Measurements from ENCODE around the gene SYMPK. TPM values are rescaled to one million over a fixed set of nuclear protein-coding genes. Genes with fewer than 3 reads are reported as not detected.

Gene SYMPK
- total and polyA plus RNA-seq, 10 donors, result 56.3 to 148 (median 75.9) TPM

GRCh38 chr19:45883586-45883880 lies 20.6 kb upstream of the SYMPK start:
- Histone ChIP-seq H3K9me3 (no peaks in the 10 kb centered on the region), H3K36me3 (peaks cover 0 to 18% (median 9%) of the 10 kb centered on the region in 6 donors), H3K4me3 (peak overlapping the region in 4 of 8 donors; percentile 20 to 75 (median 52)), H3K4me1 (peaks cover 25 to 52% (median 43%) of the 10 kb centered on the region in 6 donors), H3K27ac (no peak overlapping the region), H3K27me3 (replicated peaks in 1 of 7) (peaks cover 0 to 15% (median 0%) of the 10 kb centered on the region in 7 donors)
- peak in 6 of 11 experiments; percentile 13 to 70 (median 53) for TF ChIP-seq CTCF (IDR thresholded peaks at IDR 0.05 in 8 of 11, conservative IDR thresholded peaks at IDR 0.05 in 3 of 11)
- no peak for TF ChIP-seq POLR2A (IDR thresholded peaks at IDR 0.05)
- TF ChIP-seq POLR2AphosphoS5 (IDR thresholded peaks at IDR 0.05), result no peak
- 15 to 36% (median 23%) methylated on average over 5 of the region's 5 CpGs for WGBS, 5 donors
- DNase-seq, result no peak
- intact Hi-C loops (cut with DNase I; ENCODE audit: low total_unique reads), result no loop called here

GRCh38 chr19:45882652-45883585 lies 20.0 kb upstream of the SYMPK start:
- intact Hi-C loops (cut with DNase I; ENCODE audit: low total_unique reads), result no loop called here
- H3K27ac ChIP-seq, result peak overlapping the region in 2 of 8 donors; percentile 13 to 17
- WGBS, 5 donors, result 21 to 33% (median 26%) methylated on average over 32 to 47 of the region's 47 CpGs
- H3K27me3 ChIP-seq (replicated peaks in 1 of 7), result peaks cover 0 to 20% (median 0%) of the 10 kb centered on the region in 7 donors
- peaks cover 0 to 18% (median 9%) of the 10 kb centered on the region in 6 donors for H3K36me3 ChIP-seq
- H3K4me1 ChIP-seq, result peaks cover 25 to 52% (median 43%) of the 10 kb centered on the region in 6 donors
- H3K9me3 ChIP-seq, result no peaks in the 10 kb centered on the region
- DNase-seq, result peak; percentile 94
- TF ChIP-seq POLR2AphosphoS5 (IDR thresholded peaks at IDR 0.05) (peak; percentile 59 to 82 (median 65)), CTCF (IDR thresholded peaks at IDR 0.05 in 8 of 11, conservative IDR thresholded peaks at IDR 0.05 in 3 of 11) (peak; percentile 79 to 97 (median 95)), POLR2A (IDR thresholded peaks at IDR 0.05) (no peak)
- peak overlapping the region in 5 of 8 donors; percentile 20 to 75 (median 29) for H3K4me3 ChIP-seq

- no peak overlapping the region for H3K4me3 ChIP-seq
- 66 to 82% (median 76%) methylated on average over 3 to 4 of the region's 4 CpGs for WGBS, 5 donors
- peaks cover 0 to 18% (median 9%) of the 10 kb centered on the region in 6 donors for H3K36me3 ChIP-seq
- intact Hi-C loops (cut with DNase I; ENCODE audit: low total_unique reads), result no loop called here
- H3K27me3 ChIP-seq (replicated peaks in 1 of 7), result peaks cover 0 to 29% (median 1%) of the 10 kb centered on the region in 7 donors
- no peaks in the 10 kb centered on the region for H3K9me3 ChIP-seq
- no peak overlapping the region for H3K27ac ChIP-seq
- DNase-seq, result no peak
- peaks cover 25 to 54% (median 43%) of the 10 kb centered on the region in 6 donors for H3K4me1 ChIP-seq
- TF ChIP-seq POLR2AphosphoS5 (IDR thresholded peaks at IDR 0.05) (no peak), POLR2A (IDR thresholded peaks at IDR 0.05) (no peak), CTCF (IDR thresholded peaks at IDR 0.05 in 8 of 11, conservative IDR thresholded peaks at IDR 0.05 in 3 of 11) (no peak)
These were observed 19.1 kb upstream of the SYMPK start for GRCh38 chr19:45881909-45882528.

Data from spleen (tissue), 11 donors.